HG02973 (cell line): Measurements from ENCODE around the gene ERLEC1.
A peak's percentile ranks its signal among the peaks of the same experiment; 100 is the strongest.
"Not testable (repeated sequence)": the region's sequence is repeated elsewhere in the genome, so short reads cannot be mapped to it uniquely, and the experiment has no call there.

Experiments used
- ATAC-seq: cut with Tn5 transposase; IDR thresholded peaks from one replicate; pipeline ENCODE4 v1.9.1; 2021; ENCODE audit warnings: moderate library complexity; ENCODE audit not compliant: unreplicated experiment

ERLEC1 gene

DNA sequence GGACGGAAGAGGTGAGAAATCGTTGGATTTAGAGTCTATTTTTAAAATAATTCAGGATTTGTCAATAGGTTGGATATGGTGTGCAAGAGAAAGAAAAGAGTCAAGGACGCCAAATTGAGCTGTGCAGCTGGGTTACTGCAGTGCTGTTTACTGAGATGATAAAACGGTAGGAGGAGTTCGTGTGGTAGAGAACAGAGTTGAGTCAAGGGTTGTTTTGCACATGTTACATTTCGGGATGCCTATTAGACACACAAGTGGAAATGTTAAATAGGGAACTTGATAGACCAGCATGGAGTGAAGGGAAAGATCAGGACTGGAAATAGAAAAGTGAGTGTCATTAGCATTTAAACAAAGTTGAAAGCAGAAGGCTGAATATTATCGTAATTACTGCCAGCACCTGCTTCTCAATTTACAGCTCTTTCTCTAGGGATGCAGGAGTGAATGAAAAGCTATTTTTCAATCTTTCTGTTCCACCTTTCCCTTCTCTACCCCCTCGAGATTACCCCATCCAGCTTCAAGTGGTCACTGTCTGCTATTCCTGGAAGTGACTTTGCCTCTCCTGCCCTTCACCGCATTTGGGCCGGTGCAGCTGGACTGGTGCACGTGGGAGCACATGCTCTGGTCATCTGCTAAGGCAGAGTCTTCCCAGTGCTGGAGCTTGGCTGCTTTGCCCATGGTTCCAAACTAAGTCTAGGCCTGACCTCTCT, 42.6 kb downstream of the ERLEC1 start:
- ATAC-seq, result no peak

DNA sequence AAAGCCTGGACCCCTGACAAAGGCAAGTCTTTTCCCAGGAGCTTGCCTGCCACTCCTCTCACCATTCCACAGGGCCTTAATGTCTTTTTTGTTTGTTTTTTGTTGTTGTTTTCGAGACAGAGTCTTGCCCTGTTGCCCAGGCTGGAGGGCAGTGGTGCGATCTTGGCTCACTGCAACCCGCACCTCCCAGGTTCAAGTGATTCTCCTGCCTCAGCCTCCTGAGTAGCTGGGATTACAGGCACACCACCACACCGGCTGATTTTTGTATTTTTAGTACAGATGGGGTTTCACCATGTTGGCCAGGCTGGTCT, 43.1 kb downstream of the ERLEC1 start:
- not testable (repeated sequence) for ATAC-seq

DNA sequence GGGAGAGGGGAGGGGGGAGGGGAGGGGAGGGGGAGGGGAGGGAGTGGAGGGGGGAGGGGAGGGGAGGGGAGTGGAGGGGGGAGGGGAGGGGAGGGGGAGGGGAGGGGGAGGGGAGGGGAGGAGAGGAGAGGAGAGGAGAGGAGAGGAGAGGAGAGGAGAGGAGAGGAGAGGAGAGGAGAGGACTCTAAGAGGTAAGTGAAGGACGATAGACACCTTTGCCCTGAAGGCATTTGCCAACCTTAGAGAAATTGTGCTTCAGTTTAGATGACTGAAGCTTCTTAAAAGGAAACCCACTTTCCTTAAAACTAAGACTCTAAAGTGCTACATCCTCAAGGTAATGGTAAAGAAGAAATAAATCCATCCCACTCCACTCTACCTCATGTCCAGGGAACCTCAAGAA, 53.7 kb downstream of the ERLEC1 start:
- no peak for ATAC-seq

DNA sequence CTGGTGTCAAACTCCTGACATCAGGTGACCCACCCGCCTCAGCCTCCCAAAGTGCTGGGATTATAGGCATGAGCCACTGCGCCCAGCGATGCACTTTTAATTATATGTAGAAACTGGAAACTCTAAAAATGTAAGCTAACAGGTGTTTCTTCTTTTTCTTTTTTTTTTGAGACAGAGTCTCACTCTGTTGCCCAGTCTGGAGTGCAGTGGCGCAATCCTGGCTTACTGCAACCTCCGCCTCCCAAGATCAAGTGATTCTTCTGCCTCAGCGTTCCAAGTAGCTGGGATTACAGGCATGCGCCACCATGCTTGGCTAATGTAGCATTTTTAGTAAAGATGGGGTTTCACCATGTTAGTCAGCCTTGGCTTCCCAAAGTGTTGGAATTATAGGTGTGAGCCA, 54.8 kb downstream of the ERLEC1 start:
- ATAC-seq, result not testable (repeated sequence)

DNA sequence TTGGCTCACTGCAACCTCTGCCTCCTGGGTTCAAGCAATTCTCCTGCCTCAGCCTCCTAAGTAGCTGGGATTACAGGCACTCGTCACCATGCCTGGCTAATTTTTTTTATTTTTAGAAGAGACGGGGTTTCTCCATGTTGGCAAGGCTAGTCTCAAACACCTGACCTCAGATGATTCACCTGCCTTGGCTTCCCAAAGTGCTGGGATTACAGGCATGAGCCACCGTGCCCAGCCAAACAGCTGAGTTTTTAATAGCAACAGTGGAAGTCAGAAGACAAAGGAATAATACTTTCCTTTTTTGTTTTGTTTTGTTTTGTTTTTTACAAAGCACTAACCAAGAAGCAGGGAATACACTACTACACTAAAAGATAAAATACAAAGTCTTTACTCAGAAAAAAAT, 56.0 kb downstream of the ERLEC1 start:
- no peak for ATAC-seq

DNA sequence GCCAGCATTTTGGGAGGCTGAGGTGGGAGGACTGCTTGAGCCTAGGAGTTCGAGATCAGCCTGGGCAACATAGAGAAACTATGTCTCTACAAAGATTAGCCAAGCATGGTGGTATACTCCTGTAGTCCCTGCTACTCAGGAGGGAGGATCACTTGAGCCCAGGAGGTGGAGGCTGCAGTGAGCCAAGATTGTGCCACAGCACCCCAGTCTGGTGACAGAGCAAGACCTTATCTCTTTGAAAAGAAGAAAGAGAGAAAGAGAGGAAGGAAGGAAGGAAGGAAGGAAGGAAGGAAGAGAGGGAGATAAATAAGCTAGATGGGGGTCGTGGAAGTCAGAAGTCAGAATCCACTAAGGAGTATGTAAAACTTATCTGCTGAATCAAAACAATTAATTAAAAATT, 56.8 kb downstream of the ERLEC1 start:
- no peak for ATAC-seq

DNA sequence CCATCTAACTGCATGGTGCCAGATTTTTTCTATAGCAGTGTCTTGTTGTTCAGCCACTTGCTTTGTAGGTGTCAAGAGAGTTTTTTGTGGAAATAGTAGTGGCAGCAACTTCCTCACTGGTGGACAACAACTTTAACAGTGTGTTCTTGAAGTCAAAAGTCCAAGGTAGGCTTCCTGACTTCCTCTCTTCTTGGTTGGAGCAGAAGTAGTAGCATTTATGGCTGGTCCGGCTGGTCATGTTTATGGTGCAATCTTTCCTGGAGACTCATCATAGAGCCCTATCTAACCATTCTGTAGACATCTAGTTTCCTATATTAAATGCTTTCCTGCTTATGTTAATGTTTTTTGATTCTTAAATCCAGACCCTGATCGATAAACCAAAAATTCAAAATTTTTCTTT, 61.2 kb downstream of the ERLEC1 start:
- no peak for ATAC-seq

DNA sequence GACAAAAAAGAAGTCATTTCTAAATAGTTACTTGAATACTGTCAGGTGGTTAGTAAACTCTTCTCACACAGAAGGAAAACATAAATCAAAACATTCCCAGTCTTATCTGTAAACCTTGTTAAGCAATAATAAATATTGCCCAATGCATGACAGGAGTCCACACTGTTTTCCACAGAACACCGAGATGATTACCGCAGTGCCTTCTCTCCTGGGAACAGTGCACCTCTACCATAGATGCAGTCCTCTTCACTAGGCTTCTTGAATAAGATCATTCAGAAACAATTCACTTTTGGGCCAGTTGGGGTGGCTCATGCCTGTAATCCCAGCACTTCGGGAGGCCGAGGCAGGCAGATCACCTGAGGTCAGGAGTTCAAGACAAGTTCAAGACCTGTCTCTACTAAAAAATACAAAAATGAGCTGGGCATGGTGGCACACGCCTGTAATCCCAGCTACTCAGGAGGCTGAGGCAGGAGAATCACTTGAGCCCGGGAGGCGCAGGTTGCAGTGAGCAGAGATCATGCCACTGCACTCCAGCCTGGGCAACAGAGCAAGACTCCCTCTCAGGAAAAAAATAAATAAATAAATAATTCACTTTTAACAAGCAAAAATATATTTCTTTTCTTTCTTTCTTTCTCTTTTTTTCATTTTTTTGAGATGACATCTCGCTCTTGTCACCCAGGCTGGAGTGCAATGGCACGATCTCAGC, 64.4 kb downstream of the ERLEC1 start:
- ATAC-seq, result not testable (repeated sequence)

DNA sequence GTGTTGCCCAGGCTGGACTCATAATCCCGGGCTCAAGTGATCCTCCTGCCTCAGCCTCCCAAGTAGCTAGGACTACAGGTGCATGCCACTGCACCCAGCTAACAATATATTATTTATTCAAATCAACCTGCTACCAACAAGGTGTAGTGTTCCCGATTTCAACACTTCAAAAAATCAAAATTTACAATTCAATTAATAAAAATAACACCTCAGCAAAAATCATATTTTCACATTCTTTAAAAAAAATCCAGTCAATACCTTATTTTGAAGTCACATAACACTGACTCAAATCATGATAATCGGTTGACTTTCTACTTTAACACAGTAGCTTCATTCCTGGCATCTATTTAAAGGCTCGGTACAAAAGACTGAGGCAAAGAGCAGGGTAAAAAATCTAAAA, 65.7 kb downstream of the ERLEC1 start:
- no peak for ATAC-seq

DNA sequence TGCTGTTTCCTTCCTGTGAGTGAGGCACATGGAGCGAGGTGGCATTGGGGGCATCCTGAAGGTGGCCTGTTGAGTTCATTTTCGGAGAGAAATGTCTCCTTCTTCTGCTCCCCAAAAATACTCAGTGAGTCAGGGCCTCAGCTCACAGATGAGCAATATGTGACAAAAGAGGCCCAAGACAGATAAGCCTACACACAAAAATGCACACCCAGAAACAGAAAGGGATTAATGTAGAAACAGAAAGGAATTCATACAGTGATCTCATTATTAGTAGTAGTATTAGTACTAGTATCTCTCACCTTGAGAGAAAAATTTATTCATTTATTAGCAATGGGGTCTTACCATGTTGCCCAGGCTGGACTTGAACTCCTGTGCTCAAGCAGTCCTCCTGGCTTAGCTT, 67.8 kb downstream of the ERLEC1 start:
- peak; percentile 77 for ATAC-seq

DNA sequence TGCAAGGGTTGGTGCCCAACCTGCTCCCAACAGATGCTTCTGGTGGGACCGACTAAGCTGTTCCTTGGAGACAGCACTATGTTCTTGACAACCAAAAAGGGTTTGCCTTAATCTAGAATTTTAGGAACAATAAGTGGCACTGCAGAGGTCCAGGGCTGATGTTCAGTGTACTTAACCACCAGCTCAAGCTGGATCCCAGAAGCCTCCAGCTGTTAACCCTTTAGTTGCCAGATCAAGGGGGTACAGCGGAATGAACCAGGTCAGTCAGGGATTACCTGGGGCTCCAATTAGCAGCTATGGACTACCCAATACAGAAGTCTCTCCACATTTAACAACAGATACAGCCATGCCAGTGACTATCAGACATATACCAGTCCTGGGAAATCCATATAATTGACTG, 69.4 kb downstream of the ERLEC1 start:
- no peak for ATAC-seq

DNA sequence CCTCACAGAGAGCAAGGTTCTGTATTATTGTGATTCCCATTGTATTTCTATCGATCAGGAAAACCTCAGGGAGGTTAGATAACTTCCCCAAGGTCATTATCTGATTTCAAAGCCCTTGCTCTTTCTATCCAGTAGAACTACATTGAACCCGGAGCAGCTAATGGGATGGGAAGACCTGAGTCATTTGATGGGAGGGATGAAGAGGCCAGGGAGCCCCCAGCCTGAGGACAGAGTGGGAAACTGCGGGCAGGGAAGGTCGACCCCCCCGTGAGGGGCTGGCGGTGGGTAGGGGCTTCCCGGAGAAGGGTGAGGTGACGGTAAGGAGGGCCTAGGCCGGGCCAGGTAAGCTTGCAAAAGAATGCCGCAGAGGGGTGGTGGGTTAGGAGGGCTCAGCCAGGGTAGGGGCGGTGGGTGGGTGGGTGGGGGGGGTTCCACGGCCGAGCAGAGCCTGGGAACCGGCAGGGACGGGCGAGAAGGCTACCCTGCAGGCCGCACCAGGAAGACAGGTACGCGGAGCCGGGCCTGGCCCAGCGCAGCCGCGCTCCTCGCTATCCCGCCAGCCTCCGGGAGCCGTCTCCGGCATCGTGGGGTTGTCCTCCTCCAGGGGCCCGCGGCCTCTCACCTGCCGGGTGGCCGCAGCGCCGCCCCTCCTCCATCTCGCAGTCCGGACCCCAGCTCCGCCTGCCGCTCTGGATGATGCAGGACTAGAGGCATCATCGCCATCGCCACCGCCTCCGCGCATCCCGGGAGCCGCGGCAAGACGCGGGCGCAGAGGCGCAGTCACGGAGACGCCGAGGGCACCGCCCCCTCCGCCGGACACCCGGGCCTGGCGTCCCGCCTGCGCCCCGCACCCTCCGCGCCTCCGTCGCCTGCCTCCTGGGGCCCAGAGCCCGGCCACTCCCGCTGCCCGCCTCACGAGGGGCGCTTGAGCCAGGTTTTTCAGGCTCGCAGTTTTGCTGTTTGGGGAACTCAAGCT, 72.7 kb downstream of the ERLEC1 start, which contains the start of gene GPR75:
TSS of gene GPR75 (minus strand) at position 762 of the 976 bp plus-strand sequence. CDS start 5,211 bp downstream, outside the sequence.
- ATAC-seq, result no peak

DNA sequence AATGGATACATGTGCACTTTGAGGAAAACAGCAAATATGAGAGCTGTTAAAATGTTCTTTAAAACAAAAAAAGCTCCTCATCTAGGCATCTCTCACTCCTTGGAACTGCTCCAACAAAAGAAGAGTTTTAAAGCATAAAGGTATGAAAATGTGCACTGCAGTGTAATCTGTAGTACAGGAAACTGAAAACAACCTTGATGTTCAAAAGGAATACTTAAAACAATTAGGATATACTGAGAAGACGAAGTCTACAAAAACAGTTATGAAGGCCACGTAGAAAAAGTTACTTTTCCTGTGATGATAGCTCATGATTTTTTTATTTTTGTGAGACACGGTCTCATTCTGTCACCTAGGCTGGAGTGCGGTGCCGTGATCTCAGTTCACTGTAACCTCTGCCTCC, 75.0 kb downstream of the ERLEC1 start:
- no peak for ATAC-seq

DNA sequence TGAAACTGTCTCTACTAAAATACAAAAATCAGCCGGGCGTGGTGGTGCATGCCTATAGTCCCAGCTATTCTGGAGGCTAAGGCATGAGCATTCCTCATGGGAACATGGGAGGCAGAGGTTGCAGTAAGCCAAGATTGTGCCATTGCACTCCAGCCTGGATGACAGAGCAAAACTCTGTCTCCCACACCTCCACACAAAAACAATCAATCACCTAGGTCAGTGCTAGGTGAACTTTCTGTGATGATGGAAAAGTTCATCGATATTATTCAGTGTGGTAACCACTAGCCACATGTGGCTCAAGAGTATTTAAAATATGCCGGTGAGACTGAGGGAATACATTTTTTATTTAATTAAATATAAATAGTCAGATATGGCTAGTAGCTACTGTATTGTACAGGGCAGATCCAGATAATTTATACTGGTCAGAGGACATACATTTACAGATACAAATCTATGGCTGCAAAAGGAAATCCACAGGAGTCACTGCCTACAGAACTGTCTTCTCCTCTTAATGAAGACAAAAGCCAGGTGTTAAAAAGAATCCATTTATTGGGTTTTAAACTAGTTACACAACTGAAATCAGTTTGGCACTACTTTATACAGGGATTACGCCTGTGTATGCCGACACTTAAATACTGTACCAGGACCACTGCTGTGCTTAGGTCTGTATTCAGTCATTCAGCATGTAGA, 76.8 kb downstream of the ERLEC1 start:
- ATAC-seq, result no peak

DNA sequence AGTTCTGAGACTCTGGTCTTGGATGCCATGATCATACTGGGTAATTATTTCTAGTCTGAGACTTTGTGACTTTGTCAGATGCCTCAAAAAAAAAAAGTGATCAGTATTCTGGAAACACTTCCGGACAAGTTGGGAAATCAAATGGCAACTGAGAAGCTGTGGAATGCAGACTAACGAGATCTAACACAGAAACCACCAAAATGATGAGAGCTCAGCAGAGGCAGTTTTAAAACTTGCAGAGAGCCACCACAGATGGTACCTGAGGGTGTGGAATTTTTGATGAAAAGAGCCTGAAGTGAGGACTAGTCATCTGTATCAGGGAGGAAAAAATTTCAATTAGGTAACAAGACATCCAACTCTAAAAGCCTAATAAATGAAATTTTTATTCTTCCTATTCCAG, 78.4 kb downstream of the ERLEC1 start:
- no peak for ATAC-seq

DNA sequence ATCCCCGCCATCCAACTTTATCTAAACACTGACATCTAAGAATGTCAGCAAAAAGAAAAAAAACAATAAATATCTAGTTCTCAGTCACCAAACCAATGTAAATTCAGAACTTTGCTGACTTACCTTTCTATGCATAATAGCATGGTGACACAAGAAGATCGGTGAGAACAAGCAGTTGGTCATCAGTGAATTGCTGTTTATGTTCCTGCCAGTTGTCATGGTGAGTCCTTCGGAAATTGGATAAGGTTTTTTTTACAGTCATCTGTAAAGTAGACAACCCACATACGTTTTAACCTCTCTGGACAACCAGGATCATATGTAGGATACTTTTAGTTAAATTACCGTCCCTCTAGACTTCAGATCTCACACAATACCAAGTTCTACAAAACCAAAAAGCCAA, 79.1 kb downstream of the ERLEC1 start:
- no peak for ATAC-seq

DNA sequence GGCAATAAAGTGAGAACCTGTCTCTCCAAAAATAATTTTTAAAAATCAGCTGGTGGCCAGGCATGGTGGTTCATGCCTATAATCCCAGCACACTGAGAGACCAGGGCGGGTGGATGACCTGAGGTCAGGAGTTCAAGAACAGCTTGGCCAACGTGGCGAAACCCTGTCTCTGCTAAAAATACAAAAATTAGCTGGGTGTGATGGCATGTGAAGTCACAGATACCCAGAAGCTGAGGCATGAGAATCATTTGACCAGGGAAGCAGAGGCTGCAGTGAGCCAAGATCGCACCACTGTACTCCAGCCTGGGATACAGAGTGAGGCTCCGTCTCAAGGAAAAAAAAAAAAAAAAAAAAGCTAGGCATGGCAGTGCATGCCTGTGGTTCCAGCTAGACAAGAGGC, 80.3 kb downstream of the ERLEC1 start:
- ATAC-seq, result no peak

DNA sequence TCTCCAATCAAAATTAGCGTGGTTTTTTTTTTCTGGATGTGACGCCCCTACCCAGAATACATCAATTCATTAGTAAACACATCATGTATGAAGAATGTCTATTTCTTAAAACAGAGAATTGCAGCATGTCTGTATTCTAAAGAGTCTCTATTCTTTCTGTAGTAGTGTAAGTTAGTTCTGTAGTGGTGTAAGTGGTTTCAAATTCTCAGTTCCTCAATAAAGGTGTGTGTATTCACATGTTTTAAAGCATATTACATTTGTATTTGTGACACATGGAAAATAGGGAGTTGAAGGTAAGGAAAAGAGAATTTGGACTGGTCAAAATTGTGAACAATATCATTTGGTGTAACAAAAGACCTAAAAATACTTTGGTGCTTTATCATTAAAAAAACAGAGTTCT, 80.9 kb downstream of the ERLEC1 start:
- ATAC-seq, result no peak
